ENCODE data around the gene WIPI1.

DNA sequence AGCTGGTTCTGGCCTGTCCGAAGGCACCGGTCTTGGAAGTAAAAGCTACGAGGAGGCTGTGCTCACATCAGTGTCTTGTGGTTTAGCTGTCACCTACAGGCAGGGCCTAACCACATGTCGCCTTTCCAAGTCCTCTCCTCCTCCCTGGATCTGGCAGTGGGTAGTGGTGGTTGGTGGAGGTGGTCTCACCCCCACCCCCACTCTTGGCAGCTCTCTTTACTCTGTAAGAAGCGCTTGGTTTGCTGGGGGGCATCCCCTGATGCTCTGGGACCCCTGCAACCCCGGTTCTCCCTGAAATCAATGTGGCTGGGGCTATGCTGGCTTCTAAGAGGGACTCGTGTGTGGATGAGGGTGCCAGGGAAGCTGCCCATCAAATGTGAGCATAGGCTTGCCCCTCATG, 68.3 kb downstream of the WIPI1 start:
- TF ChIP-seq, protein P1, sequence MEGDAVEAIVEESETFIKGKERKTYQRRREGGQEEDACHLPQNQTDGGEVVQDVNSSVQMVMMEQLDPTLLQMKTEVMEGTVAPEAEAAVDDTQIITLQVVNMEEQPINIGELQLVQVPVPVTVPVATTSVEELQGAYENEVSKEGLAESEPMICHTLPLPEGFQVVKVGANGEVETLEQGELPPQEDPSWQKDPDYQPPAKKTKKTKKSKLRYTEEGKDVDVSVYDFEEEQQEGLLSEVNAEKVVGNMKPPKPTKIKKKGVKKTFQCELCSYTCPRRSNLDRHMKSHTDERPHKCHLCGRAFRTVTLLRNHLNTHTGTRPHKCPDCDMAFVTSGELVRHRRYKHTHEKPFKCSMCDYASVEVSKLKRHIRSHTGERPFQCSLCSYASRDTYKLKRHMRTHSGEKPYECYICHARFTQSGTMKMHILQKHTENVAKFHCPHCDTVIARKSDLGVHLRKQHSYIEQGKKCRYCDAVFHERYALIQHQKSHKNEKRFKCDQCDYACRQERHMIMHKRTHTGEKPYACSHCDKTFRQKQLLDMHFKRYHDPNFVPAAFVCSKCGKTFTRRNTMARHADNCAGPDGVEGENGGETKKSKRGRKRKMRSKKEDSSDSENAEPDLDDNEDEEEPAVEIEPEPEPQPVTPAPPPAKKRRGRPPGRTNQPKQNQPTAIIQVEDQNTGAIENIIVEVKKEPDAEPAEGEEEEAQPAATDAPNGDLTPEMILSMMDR (conservative IDR thresholded peaks at IDR 0.05; ENCODE audit: low read depth, low read length) = no peak
- TF ChIP-seq EZH2 (IDR thresholded peaks at IDR 0.05; ENCODE audit: borderline replicate concordance, low read depth, low read length, poor library complexity, severe bottlenecking) = no peak

Measured in A673 (cell line).